Sciatic nerve (tissue), 2 donors: ENCODE measurements around the gene LRCH3. TPM values are rescaled to one million over a fixed set of nuclear protein-coding genes. Genes with fewer than 3 reads are reported as not detected.
A peak's percentile ranks its signal among the peaks of the same experiment; 100 is the strongest.

Experiments
- ATAC-seq: fragments of 200-7000 bp; cut with Tn5 transposase; one replicate; pipeline ENCODE4 v1.9.1; 2020; ENCODE audit warnings: mild to moderate bottlenecking, moderate library complexity
- DNase-seq: peaks from one replicate; pipeline ENCODE4 v3.0.0-alpha.2; 2020; ENCODE audit warnings: low spot score
- intact Hi-C: fragments of 100-400 bp; cut with DNase I; formaldehyde crosslinking; loops from one replicate; pipeline ENCODE4 v1.14.2; 2022
- total RNA-seq: library from RNA; stranded (reverse); fragmentation: NEBNext Ultra II Directional; extraction: Animal tissue kit (Norgen Biotek cat#: 25700); gene quantifications from one replicate; pipeline ENCODE4 v1.2.1, GENCODE V29; 2021
- donor health status: DM: no; HTN: no; CAD: no.
- donor health status: DM: no; HTN: no; CAD: no.

Gene LRCH3
- total RNA-seq: 89.7 TPM

DNA sequence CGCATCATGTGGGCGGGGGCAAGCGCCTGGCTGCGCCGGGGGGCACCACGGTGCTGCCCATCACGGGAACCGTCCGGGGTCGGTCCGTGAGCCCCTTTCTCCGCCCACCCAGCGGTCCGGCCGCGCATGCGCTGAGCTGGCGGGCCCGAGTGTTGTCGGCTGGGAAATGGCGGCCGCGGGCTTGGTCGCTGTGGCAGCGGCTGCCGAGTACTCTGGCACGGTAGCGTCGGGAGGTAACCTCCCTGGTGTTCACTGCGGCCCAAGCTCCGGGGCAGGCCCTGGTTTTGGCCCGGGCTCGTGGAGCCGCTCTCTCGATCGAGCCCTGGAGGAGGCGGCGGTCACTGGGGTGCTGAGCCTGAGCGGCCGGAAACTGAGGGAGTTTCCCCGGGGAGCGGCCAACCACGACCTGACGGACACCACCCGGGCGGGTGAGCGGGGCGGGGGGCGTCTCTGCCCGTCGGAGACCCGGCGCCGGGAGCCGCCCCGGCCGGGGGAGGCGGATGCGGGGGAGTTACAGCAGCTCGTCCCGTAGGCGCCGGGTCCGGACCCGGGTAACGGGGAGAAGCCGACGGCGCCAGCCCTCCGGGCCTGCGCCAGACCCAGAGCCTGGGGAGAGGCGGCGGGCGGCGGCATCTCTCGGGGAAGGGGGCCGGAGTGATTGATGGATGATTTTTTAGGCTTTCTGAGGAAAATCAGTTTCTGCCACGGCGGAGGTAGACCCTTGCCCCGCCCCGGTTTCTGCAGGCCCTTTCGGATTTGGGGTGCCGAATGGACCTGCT is at the start of gene LRCH3:
Gene LRCH3 (plus strand): TSS at position 142 of the 779 bp plus-strand sequence. CDS start 25 bp downstream, at position 167.
- ATAC-seq (peak; percentile 95), DNase-seq (peak; percentile 88)
- intact Hi-C loops: no loop called here

DNA sequence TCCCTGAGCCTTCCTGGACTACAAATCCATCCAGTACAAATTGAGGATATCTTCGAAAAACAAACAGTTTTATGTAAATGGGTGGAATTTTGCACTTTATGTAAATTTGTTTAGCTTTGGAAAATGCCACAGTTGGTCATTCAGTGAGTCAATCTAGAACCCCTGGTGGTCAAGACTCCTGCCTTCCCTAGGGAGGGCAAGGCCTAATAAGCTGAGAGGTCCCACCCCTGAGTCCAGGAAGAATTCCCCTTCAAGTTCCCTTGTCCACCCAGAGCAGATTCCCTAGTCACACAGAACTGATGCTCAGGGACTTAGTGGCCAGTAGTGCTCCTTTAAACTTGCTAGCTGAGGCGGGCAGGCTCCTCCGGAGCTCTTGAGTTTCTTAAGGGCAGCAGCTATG is 48.3 kb upstream of the LRCH3 start:
- ATAC-seq (no peak), DNase-seq (no peak)
- intact Hi-C loops: no loop called here

DNA sequence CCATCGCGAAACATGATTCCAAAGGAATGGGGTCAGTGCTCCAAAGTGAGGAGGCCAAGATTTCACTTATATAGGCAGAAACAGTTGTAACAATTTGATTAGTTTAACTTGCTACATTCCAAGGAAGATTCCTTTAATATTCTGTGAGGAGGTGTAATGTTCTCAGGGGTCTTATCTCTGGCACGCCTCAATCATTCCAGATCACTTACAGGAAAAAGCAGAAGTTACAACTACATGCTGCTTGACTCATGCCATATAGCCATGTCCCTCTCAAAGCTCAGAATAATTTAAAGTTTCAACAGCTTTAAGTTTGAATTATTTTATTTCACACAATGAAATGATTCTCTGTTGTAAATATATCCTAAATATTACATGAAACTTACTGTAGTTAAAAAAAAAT is 44.8 kb upstream of the LRCH3 start:
- DNase-seq (no peak), ATAC-seq (no peak)
- intact Hi-C loops: loop anchor here (5.0 kb wide), 1 partner anchor 206 kb away; the partner anchor contains the start of gene RPL35A

DNA sequence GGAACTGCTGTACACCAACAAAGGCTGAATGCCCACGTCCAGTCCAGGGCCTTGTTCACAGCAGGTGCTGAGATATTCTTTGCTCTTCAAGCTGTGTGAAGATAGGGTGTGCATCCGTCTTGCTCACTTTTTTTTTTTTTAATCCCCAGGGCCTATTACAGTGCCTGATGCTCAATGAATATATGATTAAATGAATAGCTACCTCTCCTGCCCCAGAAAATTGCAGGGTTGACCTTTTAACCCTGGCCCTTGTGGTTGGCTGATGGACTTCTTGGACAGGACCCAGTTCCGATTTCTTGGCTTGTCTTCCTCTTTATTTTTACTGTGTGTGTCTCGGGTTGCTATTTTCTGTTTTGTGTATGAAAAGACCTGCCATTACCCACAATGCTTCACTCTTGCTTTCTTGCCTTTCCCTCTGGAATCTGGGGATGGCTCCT is 44.2 kb upstream of the LRCH3 start:
- DNase-seq (no peak), ATAC-seq (no peak)
- intact Hi-C loops: loop anchor here (5.0 kb wide), 1 partner anchor 205 kb away; the partner anchor contains the start of gene RPL35A

DNA sequence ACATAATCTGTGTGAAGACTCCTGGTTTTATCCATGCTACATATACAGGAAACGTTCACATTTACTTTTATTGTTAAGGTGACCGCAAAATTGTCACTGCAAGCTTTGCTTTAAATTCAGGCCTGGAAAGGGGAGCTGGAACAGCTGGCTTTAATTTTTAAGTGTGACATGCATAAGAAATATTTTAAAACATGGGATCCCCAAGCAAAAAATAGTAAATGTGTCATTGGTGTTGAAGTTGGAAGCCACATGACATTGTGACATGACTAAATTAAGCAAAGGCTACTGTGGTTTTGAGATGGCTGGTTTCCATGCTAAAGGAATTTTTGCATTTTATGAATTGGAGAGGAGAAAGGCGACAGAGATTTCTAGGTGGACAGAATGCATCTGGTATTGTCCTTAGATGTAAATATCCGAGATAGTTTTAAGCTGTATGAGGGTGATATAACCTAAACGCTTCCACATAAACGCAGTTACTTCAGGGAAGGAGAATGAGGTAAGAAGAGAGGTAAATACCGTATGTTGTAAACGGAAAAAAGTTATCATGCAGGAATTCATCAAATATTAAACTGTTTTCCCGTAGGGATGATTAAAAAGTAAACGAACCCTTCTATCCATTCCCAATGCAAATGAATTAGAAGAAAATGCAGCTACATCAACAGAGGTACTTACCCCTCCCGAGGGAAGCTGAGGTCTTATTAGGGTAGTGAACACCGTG is 42.3 kb upstream of the LRCH3 start:
- DNase-seq (no peak), ATAC-seq (no peak)
- intact Hi-C loops: loop anchor here (5.0 kb wide), 1 partner anchor 204 kb away; the partner anchor contains the start of gene RPL35A

DNA sequence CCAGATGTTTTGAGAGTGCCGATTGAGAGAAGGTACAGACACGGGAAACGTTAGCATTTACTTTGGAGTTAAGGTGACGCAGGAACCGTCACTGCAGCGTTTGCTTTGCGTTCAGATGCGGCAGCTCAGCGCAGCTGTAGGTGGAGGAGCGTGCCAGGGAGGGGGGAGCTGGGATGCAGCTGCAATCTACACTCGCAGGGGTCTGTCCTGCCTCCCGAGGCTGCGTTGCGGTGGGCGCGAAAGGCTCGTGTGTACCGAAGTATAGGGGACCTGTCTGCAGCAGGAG is 41.8 kb upstream of the LRCH3 start:
- intact Hi-C loops: loop anchor here (5.0 kb wide), 1 partner anchor 203 kb away; the partner anchor contains the start of gene RPL35A
- ATAC-seq (peak; percentile 55), DNase-seq (no peak)

DNA sequence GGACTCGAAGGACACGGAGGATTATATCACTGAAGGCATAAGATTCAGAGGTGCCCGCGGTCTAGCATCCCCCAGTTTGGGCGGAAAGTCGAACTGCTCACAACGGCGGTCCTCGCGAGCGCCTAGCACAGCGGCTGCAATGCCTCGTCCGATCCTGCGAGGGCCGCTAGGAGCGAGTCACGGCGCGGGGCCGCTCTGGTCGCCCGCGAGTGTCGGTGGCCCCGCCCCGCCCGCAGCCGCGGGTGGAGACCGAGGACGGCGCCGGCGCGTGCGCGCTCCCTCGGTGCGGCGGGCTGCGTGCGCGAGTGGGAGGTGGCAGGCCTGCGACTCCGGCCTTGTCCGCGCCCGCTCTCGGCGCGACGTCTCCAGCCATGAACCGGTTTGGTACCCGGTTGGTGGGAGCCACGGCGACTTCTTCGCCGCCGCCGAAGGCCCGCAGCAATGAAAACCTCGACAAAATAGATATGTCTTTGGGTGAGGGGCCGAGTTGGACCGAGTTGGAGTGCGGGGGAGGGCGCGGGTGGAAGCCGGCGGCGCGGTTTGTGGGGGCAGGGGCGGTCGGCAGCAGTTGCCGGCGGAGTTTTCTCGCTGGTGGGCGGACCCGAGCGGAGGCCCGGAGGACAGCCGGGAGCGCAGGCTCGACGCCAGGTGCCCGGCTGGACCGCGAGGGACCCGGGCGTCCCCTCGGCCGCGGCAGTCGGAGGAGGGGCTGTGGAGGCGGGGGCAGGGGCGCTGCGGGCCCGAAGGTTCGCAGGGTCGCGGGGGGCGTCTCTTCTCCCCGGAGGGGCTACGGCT is 41.3 kb upstream of the LRCH3 start, which contains the start of gene FYTTD1:
Gene FYTTD1 (plus strand): TSS at position 283 of the 795 bp plus-strand sequence. CDS start 89 bp downstream, at position 372.
- intact Hi-C loops: loop anchor here (5.0 kb wide), 1 partner anchor 203 kb away; the partner anchor contains the start of gene RPL35A
- DNase-seq (peak; percentile 94), ATAC-seq (peak; percentile 95)

DNA sequence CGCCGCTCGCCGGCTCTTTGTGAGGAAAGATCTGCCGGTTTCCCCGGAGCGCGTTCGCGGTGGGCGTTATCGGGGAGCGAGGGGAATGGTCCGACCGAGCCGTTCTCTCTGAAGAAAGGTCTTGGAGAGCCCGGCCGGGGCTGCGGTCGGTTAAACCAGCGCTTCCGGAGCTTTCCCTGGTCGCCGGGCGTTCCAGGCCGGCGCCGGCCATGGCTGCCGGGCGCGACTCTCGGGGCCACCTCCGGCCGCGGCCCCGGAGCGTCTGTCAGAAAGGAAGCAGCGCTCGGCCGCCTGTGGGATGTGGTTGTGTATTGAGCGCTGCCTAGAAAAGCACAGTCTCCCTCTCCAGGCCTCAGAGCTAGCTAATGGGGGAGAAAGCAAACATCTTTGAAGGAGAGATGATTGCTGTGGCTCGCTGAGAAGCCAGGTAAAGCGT is 40.6 kb upstream of the LRCH3 start:
- intact Hi-C loops: no loop called here
- DNase-seq (peak; percentile 79), ATAC-seq (peak; percentile 69)

DNA sequence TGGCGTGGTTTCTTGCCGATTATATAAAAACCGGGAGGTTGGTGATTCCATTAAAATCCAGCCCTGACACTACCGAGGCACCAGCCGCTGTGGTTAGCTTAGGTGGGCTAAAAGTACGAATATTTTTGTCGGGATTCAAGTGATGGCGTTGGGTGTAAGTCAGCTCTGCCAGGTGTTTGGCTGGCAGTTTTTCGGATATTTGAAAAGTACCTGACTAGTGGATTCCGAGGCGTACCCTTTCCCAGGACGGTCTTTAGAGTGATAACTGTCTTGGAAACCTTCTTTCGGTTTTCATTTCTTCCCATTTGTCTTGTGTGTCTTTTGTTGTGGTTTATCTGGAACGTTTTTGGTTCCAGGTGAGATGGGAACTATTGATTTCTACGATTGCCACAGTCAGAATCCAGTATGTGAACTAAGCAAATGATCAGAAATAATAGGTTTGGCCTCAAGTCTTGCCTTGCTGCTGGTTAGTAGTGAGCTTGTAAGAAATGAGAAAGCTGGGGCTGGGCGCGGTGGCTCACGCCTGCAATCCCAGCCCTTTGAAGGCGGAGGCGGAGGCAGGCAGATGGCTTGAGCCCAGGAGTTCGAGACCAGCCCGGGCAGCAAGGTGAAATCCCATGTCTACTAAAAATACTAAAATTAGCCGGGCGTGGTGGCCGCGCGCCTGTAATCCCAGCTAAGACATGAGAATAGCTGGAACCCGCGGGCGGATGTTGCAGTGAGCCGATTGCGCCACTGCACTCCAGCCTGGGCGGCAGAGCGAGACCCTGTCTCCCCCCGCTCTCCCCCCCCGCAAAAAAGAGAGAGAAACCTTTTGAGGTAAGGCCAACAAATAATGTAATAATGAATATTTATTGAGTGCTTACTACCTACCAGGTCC is 40.0 kb upstream of the LRCH3 start:
- DNase-seq (peak; percentile 74), ATAC-seq (peak; percentile 50)
- intact Hi-C loops: no loop called here

DNA sequence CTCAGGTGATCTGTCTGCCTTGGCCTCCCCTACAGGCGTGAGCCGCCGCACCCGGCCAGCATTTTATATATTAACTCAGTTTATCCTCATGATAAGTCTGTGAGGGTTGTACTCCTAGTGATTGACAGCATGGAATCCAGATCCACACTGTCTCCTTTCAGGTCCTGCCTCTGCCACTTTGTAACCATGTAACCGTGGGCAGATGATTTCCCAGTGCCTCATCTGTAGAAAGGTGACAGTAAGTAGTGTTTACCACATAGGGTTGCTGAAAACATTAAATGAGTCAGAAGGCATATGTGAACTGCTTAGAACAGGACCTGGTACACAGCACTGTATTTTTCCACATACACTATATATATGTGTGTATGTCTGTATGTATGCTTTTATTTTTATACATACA is 38.9 kb upstream of the LRCH3 start:
- no peak for ATAC-seq
- intact Hi-C loops: no loop called here

DNA sequence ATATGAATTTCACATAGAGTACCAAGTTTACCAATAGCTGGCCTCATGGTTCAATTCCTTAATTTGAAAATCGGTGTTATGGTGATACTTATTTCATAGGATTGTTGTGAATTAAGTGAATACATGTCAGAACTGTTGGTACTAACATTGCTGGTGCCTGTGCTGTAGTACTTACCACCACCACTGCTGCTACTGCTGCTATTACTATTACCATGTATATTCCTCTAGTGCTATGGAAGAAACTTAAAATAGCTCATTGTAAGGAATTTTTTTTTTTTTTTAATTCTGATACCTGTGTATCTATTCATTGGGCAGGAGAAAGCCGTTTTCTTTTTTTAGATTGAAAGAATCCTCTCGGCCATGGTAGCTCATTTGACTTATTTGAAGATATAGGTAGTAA is 37.8 kb upstream of the LRCH3 start:
- no peak for DNase-seq
- ATAC-seq: no peak
- intact Hi-C loops: no loop called here

More for the DNA sequence above, 38.9 kb upstream of the LRCH3 start:
- no peak for DNase-seq

DNA sequence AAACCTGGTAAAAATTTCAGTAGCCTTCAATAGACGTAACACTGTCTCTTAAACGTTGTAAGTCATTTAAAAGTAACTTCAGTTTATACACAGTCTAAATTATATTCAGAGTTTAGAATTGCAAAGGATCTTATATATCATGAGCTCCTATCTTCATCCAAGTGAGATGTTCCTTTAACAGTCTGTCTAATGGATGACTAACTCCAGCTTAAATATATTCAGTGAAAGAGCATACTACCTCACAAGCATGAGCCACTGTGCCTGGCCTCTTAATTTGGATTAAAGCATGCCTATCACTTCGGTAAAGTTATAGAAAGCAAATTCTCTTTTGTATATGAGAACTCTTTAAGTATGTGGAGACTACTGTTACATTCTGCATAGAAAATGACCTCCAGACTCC is 34.4 kb upstream of the LRCH3 start:
- DNase-seq (no peak), ATAC-seq (no peak)
- intact Hi-C loops: no loop called here

DNA sequence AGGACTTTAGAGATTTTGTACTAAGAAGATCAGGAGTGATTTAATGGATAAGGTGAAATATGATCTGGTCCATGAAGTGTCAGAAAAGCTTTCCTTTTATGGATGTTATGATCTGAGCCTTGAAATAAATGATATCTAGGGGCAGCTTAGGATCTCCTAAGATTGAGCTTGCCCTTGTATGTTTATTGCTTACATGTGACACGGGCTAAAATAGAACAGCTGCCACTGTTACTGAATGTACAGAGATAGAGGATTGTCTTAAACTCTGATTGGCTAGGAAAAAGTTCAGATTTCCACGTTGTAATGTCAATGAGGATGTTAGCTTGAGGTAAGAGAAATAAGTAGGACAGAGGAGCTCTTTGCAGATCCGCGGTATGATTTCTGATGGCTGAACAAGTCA is 32.5 kb upstream of the LRCH3 start:
- no peak for DNase-seq
- intact Hi-C loops: no loop called here
- no peak for ATAC-seq

DNA sequence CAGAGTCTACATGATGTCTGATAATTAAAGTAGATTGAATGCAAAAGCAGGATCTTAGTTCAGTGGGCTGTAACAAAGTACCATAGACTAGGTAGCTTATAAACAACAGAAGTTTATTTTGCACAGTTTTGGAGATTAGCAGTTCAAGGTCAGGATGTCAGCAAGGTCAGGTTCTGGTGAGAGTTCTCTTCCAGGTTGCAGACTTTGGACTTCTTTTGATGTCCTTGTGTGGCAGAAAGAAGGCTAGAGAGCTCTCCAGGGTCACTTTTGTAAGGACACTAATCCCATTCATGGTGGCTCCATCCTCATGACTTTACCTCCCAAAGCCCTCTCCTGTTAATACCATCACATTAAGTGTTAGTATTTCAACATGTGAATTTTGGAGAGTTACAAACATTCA is 29.3 kb upstream of the LRCH3 start:
- intact Hi-C loops: no loop called here
- ATAC-seq: no peak
- DNase-seq: no peak

DNA sequence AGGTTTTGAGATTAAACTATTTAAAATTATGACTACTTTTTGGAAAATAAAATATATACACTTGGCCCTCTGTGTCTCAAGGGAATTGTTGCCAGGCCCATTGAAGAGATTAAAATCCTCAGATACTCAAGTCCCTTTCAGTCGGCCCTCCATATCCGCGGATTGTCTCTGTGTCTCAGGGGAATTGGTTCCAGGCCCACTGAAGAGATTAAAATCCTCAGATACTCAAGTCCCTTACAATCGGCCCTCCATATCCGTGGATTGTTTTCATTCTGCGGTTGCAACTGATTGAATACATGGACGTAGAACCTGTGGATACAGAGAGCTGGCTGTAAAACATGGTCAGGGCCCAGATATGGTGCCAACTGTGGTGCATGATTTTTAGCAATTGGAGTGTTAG is 15.7 kb upstream of the LRCH3 start:
- intact Hi-C loops: no loop called here
- ATAC-seq (no peak), DNase-seq (no peak)

DNA sequence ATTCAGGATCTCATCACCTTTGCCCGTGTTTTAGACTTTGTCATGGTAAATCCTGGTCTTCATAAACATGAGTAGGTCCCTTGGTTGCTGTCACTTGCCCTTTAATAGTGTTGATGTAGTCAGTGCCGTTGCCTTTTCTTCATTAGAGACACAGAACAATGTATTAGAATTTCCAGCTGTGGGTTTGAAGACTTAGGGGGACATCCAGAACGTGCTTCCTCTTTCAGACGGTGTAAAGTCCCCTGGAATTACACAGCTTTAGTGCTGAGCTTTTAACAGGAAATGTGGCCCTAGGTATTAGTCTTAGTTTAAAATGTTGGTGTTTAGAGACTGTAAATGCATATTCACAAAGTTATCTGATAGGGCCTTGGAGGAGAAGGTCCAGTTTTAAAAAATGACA is 8.8 kb upstream of the LRCH3 start:
- ATAC-seq (no peak), DNase-seq (no peak)
- intact Hi-C loops: no loop called here

DNA sequence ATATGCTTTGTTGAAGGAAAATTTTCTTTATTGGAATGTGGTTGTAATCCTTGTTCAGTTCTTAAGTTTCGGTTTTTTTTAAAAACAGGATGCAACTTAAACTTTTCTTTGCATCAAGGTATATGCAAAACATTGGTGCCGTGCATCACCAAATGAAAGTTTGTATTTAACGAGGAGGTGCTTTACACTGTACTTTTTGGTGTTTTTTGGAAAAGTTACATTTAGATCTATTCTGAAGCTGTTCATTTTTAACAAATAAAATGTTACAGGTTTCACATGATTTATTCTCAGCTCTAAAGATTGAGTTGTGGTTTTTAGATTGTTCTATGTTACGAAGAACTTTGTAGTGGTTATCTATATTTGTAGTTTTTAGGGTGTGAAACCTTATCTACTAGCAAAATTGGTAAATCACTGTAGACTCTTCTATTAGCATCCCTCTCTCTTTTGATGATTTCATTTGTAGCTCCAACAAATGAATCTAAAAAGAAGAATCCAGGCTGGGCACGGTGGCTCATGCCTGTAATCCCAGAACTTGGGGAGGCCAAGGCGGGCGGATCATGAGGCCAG is 7.0 kb upstream of the LRCH3 start:
- DNase-seq (no peak), ATAC-seq (no peak)
- intact Hi-C loops: no loop called here

DNA sequence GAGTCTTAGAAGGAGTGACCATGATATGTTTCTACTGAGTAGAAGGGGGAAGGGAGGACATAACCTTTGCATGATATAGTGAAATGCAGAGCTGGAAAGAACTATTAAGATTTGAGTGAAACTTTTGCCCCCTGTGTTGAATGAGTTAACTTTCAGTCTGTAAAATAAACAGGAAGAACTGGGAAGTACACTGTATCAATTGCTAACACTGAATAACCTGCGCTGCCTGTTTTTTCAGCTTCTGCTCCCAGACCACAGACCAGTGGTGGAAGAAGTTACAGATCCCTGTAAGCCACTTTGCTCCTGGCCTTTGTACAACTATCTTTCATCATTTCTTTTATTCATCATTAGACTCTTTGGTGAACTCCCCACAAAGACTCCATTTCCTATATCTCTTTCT is 3.6 kb upstream of the LRCH3 start:
- no peak for ATAC-seq
- no peak for DNase-seq
- intact Hi-C loops: no loop called here
